GM19043 (cell line): ENCODE measurements around the gene DENND1B.

Source experiments
- ATAC-seq: cut with Tn5 transposase; IDR thresholded peaks from one replicate; pipeline ENCODE4 v1.9.1; 2021; ENCODE audit warnings: low read depth; ENCODE audit not compliant: unreplicated experiment

The DENND1B gene

GRCh38 chr1:197472141-197472540, 303.1 kb downstream of the DENND1B start:
- ATAC-seq: no peak

GRCh38 chr1:197471248-197471985, 303.9 kb downstream of the DENND1B start:
- no peak for ATAC-seq

GRCh38 chr1:197470330-197470729, 304.9 kb downstream of the DENND1B start:
- ATAC-seq: no peak

GRCh38 chr1:197469620-197470210, 305.6 kb downstream of the DENND1B start:
- ATAC-seq: no peak

- no peak for ATAC-seq
These were observed 306.6 kb downstream of the DENND1B start for GRCh38 chr1:197468543-197469175.

GRCh38 chr1:197467881-197468280, 307.4 kb downstream of the DENND1B start:
- ATAC-seq: no peak

GRCh38 chr1:197466813-197467212, 308.5 kb downstream of the DENND1B start:
- ATAC-seq: no peak

GRCh38 chr1:197465528-197466327, 309.6 kb downstream of the DENND1B start:
- ATAC-seq: no peak

- ATAC-seq: no peak
These were observed 311.2 kb downstream of the DENND1B start for GRCh38 chr1:197464044-197464443.

GRCh38 chr1:197463142-197463541, 312.1 kb downstream of the DENND1B start:
- no peak for ATAC-seq

- no peak for ATAC-seq
These were observed 312.7 kb downstream of the DENND1B start for GRCh38 chr1:197462539-197462938.
